Panc1 (cell line): ENCODE measurements around the gene PIGS. TPM values are rescaled to one million over a fixed set of nuclear protein-coding genes. Genes with fewer than 3 reads are reported as not detected.

Experiments
- ATAC-seq: fragments of 200-7000 bp; cut with Tn5 transposase; 2 replicates; pipeline ENCODE4 v1.9.1; 2020; ENCODE audit warnings: mild to moderate bottlenecking, moderate library complexity
- BruUV-seq: library from RNA; stranded (reverse); fragments of 400-500 nt; replicated peaks from 2 replicates; lab custom pipeline; 2021; lab: Mats Ljungman, UMichigan
- CTCF ChIA-PET: fragments of 300-600 bp; sonication (Branson Sonifier 250); formaldehyde crosslinking; loops from one replicate; lab custom pipeline; 2022; ENCODE audit warnings: antibody characterized with exemption; lab: Charles Lee
- POLR2A ChIA-PET: fragments of 300-600 bp; sonication (Branson Sonifier 250); formaldehyde crosslinking; loops from one replicate; lab custom pipeline; 2022; ENCODE audit warnings: antibody characterized with exemption; lab: Charles Lee
- DNase-seq: peaks from one replicate; pipeline ENCODE4 v3.0.0-alpha.2; 2010; ENCODE audit warnings: low read depth, low spot score
- H3K27ac ChIP-seq: 2 replicates; pipeline ENCODE4 v1.5.1; 2011; ENCODE audit warnings: mild to moderate bottlenecking, low read length, inconsistent platforms
- H3K27me3 ChIP-seq: fragments of 200-500 bp; sonication (Bioruptor generic); 2 replicates; pipeline ENCODE4 v1.6.0; 2014; ENCODE audit warnings: low read length, inconsistent platforms; ENCODE audit not compliant: control insufficient read depth, insufficient read depth
- H3K36me3 ChIP-seq: fragments of 200-500 bp; sonication (Bioruptor generic); 2 replicates; pipeline ENCODE4 v1.5.1; 2014; ENCODE audit warnings: inconsistent platforms, mild to moderate bottlenecking, low read length, moderate library complexity; ENCODE audit not compliant: control insufficient read depth, insufficient read depth
- H3K4me1 ChIP-seq: 2 replicates; pipeline ENCODE4 v1.5.1; 2011; ENCODE audit warnings: inconsistent platforms, mild to moderate bottlenecking, low read length, moderate library complexity; ENCODE audit not compliant: control insufficient read depth, insufficient read depth
- H3K4me3 ChIP-seq, 2 experiments: 2 replicates each; pipeline ENCODE4 v1.5.1; 2011 to 2012; ENCODE audit warnings: low read depth in 2 of 2, low read length in 2 of 2, mild to moderate bottlenecking in 2 of 2, inconsistent platforms in 1 of 2, moderate library complexity in 1 of 2
- H3K9me3 ChIP-seq: fragments of 200-500 bp; sonication (Bioruptor generic); 2 replicates; pipeline ENCODE4 v1.5.1; 2014; ENCODE audit warnings: low read depth, mild to moderate bottlenecking, inconsistent platforms, low read length, moderate library complexity; ENCODE audit not compliant: control insufficient read depth, insufficient read depth
- CTCF ChIP-seq: fragments of 450-650 bp; IDR thresholded peaks from 2 replicates; pipeline ENCODE4 v1.5.1; 2017; ENCODE audit warnings: mild to moderate bottlenecking
- POLR2AphosphoS5 ChIP-seq: IDR thresholded peaks from 2 replicates; pipeline ENCODE4 v1.6.1; 2012; ENCODE audit warnings: mild to moderate bottlenecking, low read depth, low read length, moderate library complexity
- REST ChIP-seq, 2 experiments: IDR thresholded peaks; 2 replicates each; pipeline ENCODE4 v1.6.1; 2011 to 2012; ENCODE audit warnings: low read depth in 2 of 2, control low read depth in 1 of 2, low read length in 1 of 2, mild to moderate bottlenecking in 1 of 2, moderate library complexity in 1 of 2; ENCODE audit not compliant: insufficient read depth in 1 of 2
- SIN3A ChIP-seq: IDR thresholded peaks from 2 replicates; pipeline ENCODE4 v1.6.1; 2012; ENCODE audit warnings: low read depth, mild to moderate bottlenecking, low read length, moderate library complexity, borderline replicate concordance; ENCODE audit not compliant: insufficient read depth
- TCF7L2 ChIP-seq: IDR thresholded peaks from 2 replicates; pipeline ENCODE4 v1.6.1; 2011; ENCODE audit warnings: mild to moderate bottlenecking, low read depth, low read length, inconsistent platforms
- in situ Hi-C: cut with HindIII; loops from 2 replicates; pipeline ENCODE4 v1.10.0; 2016; ENCODE audit warnings: low sequenced_read_pairs, low pct_unique_long_range_greater_than_20kb
- intact Hi-C: fragments of 100-400 bp; cut with micrococcal nuclease; formaldehyde crosslinking; loops from one replicate; pipeline ENCODE4 v1.10.0; 2022; ENCODE audit not compliant: unreplicated experiment
- total RNA-seq: library from RNA; stranded (reverse); gene quantifications from one replicate; pipeline ENCODE4 v1.2.1, GENCODE V29; 2021; ENCODE audit not compliant: unreplicated experiment

The PIGS gene
- total RNA-seq, 1 experiment from 2014 or later: 78.8 TPM

GRCh38 chr17:28538296-28538895 lies 32.9 kb downstream of the PIGS start:
- CTCF ChIA-PET: interaction anchor here (1.0 kb wide), 1 partner anchor 43 kb away, joined by 4 read pairs; no protein-coding TSS in a partner anchor
- no peaks in the 10 kb centered on the region for H3K36me3 ChIP-seq
- H3K4me3 ChIP-seq: no peak overlapping the region
- POLR2A ChIA-PET: no interaction called here
- no TSS peak for BruUV-seq
- TF ChIP-seq TCF7L2 (no peak), POLR2AphosphoS5 (no peak)
- H3K27me3 ChIP-seq: no peaks in the 10 kb centered on the region
- intact Hi-C loops (no loop called here), in situ Hi-C loops (no loop called here)
- no peak for DNase-seq
- no peak overlapping the region for H3K27ac ChIP-seq
- H3K4me1 ChIP-seq: no peaks in the 10 kb centered on the region
- H3K9me3 ChIP-seq: no peaks in the 10 kb centered on the region
- ATAC-seq: no peak

GRCh38 chr17:28537219-28537610 lies 34.1 kb downstream of the PIGS start:
- CTCF ChIA-PET: interaction anchor here (0.6 to 1.0 kb wide), 2 partner anchors 9 to 42 kb away, joined by 4 to 5 read pairs; no protein-coding TSS in a partner anchor
- TF ChIP-seq REST (IDR thresholded peaks at IDR 0.05; ENCODE audit: insufficient read depth in 1 of 2, low read depth in 2 of 2, low read length in 1 of 2) (no peak), TCF7L2 (no peak), SIN3A (no peak), POLR2AphosphoS5 (no peak), CTCF (no peak)
- Histone ChIP-seq H3K4me1 (no peaks in the 10 kb centered on the region), H3K27me3 (no peaks in the 10 kb centered on the region), H3K27ac (no peak overlapping the region), H3K4me3 (no peak overlapping the region), H3K9me3 (no peaks in the 10 kb centered on the region), H3K36me3 (no peaks in the 10 kb centered on the region)
- intact Hi-C loops (no loop called here), in situ Hi-C loops (no loop called here)
- no TSS peak for BruUV-seq
- ATAC-seq (no peak), DNase-seq (no peak)
- POLR2A ChIA-PET: interaction anchor here (0.6 kb wide), 1 partner anchor 39 kb away, joined by 9 read pairs; no protein-coding TSS in a partner anchor
